HG02973 (cell line): ENCODE data around the gene PCDHGC4.

Experiments used
- ATAC-seq: cut with Tn5 transposase; IDR thresholded peaks from one replicate; pipeline ENCODE4 v1.9.1; 2021; ENCODE audit warnings: moderate library complexity; ENCODE audit not compliant: unreplicated experiment

PCDHGC4 gene

DNA sequence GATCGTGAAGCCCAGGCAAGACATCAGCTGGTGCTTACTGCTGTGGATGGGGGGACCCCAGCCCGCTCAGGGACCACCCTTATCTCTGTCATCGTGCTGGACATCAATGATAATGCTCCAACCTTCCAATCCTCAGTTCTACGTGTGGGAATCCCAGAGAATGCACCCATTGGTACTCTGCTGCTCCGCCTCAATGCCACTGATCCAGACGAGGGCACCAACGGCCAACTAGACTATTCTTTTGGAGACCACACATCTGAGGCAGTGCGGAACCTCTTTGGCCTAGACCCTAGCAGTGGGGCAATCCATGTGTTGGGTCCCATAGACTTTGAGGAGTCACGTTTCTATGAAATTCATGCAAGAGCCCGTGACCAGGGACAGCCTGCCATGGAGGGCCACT is 5.0 kb downstream of the PCDHGC4 start:
- no peak for ATAC-seq

DNA sequence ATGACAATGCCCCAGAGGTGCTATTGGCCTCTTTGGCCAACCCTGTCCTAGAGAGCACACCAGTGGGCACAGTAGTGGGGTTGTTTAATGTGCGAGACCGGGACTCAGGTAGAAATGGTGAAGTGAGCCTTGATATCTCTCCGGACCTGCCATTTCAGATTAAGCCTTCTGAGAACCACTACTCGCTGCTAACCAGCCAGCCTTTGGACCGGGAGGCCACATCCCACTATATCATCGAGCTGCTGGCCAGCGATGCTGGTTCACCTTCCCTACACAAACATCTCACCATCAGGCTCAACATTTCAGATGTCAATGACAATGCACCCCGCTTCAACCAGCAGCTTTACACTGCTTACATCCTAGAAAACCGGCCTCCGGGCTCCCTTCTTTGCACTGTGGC is 5.4 kb downstream of the PCDHGC4 start:
- no peak for ATAC-seq

DNA sequence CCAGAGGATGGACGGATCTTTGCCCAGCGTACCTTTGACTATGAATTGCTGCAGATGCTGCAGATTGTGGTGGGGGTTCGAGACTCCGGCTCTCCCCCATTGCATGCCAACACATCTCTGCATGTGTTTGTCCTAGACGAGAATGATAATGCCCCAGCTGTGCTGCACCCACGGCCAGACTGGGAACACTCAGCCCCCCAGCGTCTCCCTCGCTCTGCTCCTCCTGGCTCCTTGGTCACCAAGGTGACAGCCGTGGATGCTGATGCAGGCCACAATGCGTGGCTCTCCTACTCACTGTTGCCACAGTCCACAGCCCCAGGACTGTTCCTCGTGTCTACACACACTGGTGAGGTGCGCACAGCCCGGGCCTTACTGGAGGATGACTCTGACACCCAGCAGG is 5.9 kb downstream of the PCDHGC4 start:
- no peak for ATAC-seq

- ATAC-seq: peak; percentile 23
These were observed 6.7 kb downstream of the PCDHGC4 start for GRCh38 chr5:141491323-141492167.

- peak; percentile 57 for ATAC-seq
These were observed 7.5 kb downstream of the PCDHGC4 start for GRCh38 chr5:141492168-141492885.

- ATAC-seq: no peak
These were observed 8.9 kb downstream of the PCDHGC4 start for GRCh38 chr5:141493500-141494422.

- no peak for ATAC-seq
These were observed 10.1 kb downstream of the PCDHGC4 start for GRCh38 chr5:141494761-141495452.

- ATAC-seq: no peak
These were observed 10.6 kb downstream of the PCDHGC4 start for GRCh38 chr5:141495453-141495811.

DNA sequence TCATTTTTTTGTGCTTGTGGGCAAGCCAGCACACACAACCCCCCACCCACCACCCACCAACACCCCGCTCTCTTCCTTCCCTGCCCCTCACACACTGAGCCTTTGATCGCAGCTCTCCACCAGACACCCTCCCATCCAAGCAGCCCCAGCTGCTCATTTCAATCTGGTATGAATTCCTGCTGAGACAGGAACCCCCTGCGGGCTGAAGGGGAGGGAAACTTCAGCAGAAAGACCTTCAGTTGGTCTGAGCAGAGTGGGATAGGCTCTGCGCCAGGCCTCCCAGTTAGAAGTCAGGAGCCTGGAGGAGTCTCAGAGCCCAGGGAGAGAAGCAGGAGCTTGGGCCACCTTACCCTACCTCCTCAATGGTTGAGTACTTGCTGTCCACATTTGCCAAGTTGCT is 11.2 kb downstream of the PCDHGC4 start:
- ATAC-seq: no peak

GRCh38 chr5:141501761-141502160 is 16.9 kb downstream of the PCDHGC4 start:
- no peak for ATAC-seq

- ATAC-seq: no peak
These were observed 18.9 kb downstream of the PCDHGC4 start for GRCh38 chr5:141503681-141504080.

DNA sequence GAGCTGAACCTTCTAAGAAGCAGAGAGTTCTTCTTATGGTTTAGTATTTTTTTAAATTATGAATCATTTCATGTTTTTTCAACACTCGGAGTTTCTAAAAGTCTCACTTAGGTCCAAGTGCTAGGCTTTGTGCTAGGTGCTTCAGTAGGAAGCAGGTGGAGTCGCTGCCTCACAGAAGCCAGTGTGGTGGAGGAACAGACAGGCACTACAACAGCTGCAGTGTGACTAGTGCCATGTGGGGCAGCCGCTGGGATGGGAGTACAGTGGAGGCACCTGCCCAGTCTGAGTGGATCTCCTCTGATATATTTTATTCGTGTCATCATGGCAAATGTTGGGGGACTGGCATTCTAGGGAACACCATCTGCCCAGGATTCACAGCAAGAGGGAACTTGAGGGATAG is 19.4 kb downstream of the PCDHGC4 start:
- no peak for ATAC-seq

- ATAC-seq: no peak
These were observed 21.7 kb downstream of the PCDHGC4 start for GRCh38 chr5:141506381-141507155.

GRCh38 chr5:141507387-141508091 is 22.7 kb downstream of the PCDHGC4 start:
- peak; percentile 34 for ATAC-seq

- no peak for ATAC-seq
These were observed 23.6 kb downstream of the PCDHGC4 start for GRCh38 chr5:141508440-141508797.

DNA sequence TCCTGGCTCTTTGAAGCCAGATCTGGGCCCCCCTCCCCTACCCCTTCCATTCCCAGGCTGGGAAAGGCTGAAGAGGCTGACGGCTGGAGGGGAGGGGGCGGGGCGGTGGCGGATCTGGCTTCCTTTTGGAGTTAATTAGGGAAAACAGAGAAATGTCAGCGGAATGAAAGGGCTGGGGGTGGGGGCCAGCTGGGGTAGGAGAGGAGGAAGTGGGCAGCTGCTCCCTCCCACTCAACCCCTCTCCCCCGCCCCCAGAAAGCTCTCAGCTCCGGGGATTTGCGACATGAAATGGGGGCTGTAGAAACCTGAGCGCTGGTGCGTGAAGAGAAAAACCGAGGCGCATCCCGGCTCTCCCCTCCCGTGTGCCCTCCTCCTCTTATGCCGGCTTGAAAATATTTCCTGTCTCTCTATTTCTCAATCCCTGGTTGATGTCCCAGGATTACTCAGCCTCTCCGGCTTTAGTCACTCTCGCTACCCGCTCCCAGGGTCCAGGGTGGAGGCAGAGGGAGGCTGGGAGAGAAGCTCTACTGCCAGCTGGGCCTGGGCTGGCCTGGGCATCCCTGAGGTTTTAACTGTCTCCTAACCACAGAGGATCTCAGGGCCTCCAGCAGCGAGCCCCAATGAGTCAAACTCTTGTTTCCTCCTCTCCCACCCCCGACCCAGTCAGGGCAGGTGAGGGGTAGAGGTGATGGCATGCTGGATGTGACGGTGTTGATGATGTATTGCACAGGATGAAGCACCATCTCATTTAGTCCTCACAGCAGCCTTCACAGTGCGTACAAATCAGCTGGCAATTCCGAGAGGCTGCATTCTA is 24.2 kb downstream of the PCDHGC4 start:
- ATAC-seq: no peak

- no peak for ATAC-seq
These were observed 25.3 kb downstream of the PCDHGC4 start for GRCh38 chr5:141510160-141510559.

DNA sequence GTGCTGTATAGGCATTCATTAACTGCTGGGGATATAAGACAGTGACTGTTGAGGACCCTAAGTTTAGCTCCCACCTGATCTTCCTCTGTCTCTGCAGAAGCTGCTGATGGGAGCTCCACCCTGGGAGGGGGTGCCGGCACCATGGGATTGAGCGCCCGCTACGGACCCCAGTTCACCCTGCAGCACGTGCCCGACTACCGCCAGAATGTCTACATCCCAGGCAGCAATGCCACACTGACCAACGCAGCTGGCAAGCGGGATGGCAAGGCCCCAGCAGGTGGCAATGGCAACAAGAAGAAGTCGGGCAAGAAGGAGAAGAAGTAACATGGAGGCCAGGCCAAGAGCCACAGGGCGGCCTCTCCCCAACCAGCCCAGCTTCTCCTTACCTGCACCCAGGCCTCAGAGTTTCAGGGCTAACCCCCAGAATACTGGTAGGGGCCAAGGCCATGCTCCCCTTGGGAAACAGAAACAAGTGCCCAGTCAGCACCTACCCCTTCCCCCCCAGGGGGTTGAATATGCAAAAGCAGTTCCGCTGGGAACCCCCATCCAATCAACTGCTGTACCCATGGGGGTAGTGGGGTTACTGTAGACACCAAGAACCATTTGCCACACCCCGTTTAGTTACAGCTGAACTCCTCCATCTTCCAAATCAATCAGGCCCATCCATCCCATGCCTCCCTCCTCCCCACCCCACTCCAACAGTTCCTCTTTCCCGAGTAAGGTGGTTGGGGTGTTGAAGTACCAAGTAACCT is 26.2 kb downstream of the PCDHGC4 start:
- no peak for ATAC-seq
